HFF-Myc (cell line): Measurements from ENCODE around the gene DMRTB1.

ENCODE experiments used
- DNase-seq: peaks from one replicate; pipeline ENCODE4 v3.0.0-alpha.2; 2011; ENCODE audit warnings: low read depth; ENCODE audit errors: extremely low read depth
- H3K4me3 ChIP-seq: replicated peaks from 2 replicates; pipeline ENCODE4 v1.5.1; 2011; ENCODE audit warnings: low read depth, mild to moderate bottlenecking, control low read depth, low read length
- CTCF ChIP-seq: IDR thresholded peaks from 2 replicates; pipeline ENCODE4 v1.5.1; 2012; ENCODE audit warnings: mild to moderate bottlenecking, low read depth, low read length, control low read depth; ENCODE audit errors: missing control alignments

DMRTB1 gene

DNA sequence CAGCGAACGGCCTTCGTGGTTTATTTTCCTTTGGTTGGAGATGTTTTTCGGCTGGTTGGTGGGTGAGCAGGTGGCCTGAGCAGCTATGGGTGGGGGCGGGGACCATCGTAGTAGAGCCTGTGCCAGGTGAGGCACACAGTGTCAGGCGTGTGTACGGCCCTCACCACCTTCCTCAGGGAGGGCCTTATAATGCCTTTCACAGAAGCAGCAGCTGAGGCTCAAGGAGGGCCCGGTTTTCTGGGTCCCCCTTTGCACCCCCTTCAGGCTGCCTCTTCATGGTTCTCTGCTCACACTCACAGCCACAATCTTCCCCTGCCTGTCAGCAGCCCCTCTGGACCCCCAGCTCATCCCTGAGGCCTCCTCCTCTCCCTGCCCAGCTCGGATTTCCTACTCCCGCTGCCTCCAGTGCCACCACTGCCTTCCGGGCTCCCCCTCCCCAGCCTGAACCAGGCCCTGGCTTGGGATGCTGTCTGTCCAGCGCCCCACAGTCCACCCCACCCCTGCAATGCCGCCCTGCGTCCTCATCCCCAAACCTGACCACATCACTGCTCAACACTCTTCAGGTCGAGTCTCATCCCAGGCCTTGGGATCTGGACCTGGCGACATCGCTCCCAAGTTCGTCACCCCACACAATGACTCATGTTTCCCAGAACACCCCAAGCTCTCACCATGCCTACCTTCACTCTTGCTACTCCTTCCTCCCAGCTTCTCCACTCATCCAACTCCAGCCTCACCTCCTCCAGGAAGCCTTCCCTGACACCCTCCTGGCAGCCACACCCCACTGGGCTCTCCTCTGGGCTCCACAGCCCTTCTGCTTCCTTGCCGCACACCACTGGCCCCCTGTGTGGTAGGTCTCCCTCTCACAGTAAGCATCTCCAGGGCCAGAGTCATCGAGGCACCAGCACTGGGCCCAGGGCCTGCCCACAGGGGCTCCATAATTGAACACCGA is 53.9 kb downstream of the DMRTB1 start:
- TF ChIP-seq CTCF, result no peak
- DNase-seq, result no peak
- no peak overlapping the region for H3K4me3 ChIP-seq

- DNase-seq, result no peak
- no peak for TF ChIP-seq CTCF
- no peak overlapping the region for H3K4me3 ChIP-seq
Observed at GRCh38 chr1:53513846-53514245, 54.6 kb downstream of the DMRTB1 start.

- no peak for TF ChIP-seq CTCF
- no peak overlapping the region for H3K4me3 ChIP-seq
- DNase-seq, result no peak
Observed at GRCh38 chr1:53514436-53514835, 55.2 kb downstream of the DMRTB1 start.

GRCh38 chr1:53516181-53516580 is 57.0 kb downstream of the DMRTB1 start:
- no peak overlapping the region for H3K4me3 ChIP-seq
- TF ChIP-seq CTCF, result no peak
- no peak for DNase-seq
